GM19324 (cell line): ENCODE measurements around the gene PRDM15.

Experiments used
- ATAC-seq: cut with Tn5 transposase; IDR thresholded peaks from one replicate; pipeline ENCODE4 v1.9.1; 2021; ENCODE audit warnings: mild to moderate bottlenecking, moderate library complexity; ENCODE audit not compliant: unreplicated experiment, low FRiP score

The PRDM15 gene

DNA sequence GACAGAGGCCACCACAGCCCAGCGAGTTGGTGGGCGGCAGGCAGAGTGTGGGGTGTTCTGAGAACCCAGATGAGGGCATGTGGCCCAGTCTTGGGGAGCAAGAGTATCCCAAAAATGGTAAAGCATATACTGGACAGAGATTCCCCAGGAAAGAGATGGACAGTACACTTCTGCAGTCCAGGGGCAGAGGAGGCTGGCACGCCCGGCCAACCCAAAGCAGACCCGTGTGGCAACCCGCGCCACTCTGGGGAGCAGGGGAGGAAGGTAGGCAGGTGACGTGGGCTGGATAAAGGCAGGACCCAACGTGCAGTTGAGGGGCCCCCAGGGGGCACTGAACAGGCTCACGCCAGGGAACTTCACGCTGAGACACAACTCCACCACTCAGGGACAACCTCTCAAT is 65.9 kb downstream of the PRDM15 start:
- ATAC-seq: no peak

DNA sequence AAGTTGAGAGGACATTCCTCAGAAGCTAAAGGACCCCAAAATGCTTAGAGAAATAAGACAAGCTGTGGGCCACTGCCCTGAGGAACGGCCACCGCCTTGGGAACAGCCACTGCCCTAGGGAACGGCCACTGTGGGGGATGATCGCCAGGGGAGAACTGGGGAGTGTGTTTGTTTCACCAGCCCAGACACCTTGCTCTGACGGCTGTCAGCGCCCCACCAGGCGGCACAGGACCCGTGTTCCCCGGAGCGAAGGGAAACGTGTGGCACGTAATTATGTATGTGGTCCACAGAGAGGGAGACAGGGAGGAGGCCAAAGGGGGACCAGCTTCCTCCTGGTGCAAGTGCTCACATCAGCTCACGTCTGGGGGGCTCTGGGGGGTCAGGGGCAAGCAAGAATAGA is 66.5 kb downstream of the PRDM15 start:
- ATAC-seq: no peak

DNA sequence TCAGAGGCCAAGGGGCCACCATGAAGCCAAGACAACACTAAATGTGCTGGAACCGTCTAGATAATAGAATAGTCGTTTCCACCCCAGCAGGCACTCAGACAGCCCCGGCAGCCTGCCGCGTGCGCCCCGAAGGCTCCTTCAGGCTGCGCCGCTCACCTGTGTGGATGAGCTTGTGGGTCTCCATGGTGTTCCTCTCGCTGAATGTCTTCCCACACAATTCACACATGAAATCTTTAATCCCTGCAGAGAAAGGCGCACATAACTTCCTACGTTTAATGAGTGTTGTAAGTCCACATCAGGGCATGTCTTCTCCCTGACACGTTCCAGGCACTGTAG is 68.6 kb downstream of the PRDM15 start:
- ATAC-seq: no peak

- ATAC-seq: no peak
Measured at GRCh38 chr21:41809891-41810596, 69.1 kb downstream of the PRDM15 start.

DNA sequence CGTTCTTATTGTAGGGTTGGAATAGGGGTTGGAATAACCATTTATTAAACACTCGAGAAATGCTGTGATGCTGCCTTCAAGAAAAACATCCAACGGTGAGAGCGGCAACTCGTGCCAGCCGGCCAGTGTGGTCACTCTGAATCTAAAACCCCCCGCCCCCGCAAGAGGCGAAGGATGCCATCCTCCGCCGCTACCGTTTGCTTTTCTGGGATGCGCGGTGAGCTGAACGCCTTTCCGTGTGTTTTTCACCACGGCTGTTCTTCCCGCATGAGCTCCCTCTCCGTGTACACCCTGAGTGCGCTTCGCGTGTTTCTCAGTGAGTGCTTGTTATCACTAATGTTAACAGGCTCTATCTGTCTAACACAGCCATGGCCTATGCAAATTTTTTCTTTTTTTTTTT is 70.3 kb downstream of the PRDM15 start:
- ATAC-seq: no peak

- ATAC-seq: no peak
Measured at GRCh38 chr21:41808094-41808493, 71.0 kb downstream of the PRDM15 start.

- ATAC-seq: no peak
Measured at GRCh38 chr21:41806773-41807172, 72.4 kb downstream of the PRDM15 start.

DNA sequence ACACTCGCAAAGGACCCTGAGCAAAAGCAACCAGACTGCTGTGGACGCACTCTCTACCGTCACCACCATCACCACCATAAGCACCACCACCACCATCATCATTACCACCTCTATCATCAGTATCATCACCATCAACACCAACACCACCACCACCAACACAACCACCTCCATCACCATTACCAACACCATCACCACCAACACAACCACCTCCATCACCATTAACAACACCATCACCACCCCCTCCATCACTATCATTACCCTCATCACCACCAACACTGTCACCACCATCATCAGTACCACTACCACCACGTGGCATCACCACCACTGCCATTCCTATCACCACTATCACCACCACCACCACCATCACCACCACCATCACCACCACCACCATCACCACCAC is 73.5 kb downstream of the PRDM15 start:
- ATAC-seq: no peak

DNA sequence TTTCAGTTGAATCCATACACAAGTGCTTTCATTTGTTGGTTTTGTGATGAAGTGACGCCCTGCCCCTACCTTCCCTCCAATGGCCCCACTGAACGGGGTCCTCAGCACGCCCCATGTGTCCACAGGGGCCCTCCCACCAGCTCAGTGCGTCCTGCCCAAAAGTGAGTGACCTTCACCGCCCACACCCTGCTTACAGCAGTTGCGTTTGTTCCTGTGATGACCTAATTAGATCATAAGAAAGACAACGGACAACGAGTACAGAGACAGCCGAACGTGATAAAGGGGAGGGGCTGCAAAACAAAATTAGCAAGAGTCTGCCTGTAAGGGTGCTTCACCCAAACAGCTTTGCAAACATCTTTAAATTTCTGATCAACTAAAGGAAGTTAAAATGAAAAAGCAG is 74.1 kb downstream of the PRDM15 start:
- ATAC-seq: no peak

DNA sequence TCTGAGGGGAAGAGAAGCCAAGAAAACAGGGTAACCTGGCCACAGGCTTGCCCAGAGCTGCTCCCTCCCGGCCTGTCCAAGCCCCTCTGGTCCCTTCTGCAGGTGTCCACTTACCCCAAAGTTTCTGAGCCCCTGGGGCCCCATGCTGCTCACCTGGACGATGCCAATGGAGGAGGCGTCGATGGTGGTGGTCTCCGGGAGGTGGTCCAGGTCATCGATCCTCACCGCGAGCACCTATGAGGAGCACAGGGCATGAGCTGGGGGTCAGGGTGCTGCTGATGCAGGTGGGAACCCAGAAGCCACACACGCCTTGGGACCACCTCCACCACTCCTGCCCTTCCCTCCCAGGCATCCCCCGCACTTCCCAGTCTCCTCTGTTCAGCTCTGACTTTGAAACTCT is 74.8 kb downstream of the PRDM15 start:
- no peak for ATAC-seq

DNA sequence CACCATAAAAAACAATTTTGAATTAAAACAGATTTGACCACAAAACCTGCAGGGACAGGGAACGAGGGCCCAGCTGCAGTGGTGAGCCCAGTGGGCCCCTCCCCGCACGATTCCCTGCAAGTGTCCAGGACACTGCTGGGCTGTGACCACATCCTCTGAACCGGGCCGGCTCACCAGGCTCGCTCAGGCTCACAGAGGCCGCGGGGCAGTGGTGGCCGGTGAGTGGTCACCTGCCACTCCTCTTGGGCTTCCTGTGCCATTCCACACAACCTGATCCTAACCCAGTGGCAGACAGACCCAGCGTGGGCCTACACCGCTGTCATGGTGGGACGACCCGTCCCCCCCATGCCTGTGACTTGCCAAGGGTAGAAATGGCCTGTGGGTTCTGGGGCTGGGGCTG is 75.8 kb downstream of the PRDM15 start:
- ATAC-seq: no peak

DNA sequence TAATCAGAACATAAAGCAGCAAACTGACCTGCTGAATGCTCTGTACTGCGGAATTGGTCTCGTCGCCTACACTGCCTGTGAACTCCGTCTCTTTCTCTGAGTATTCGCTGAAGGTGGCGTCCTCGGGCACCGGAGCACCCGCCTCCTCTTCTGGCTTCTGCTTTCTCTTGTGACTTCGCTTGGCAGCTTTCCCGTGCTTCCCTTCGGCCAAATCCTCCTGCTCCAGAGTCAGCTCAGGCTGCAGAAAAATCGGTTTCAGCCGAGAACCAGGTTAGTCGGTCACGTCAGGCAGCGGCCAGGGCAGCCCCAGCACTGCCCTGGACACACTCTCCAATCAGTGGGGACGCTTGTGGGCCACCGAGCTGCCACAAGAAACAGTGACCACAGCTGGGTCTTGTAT is 76.5 kb downstream of the PRDM15 start:
- ATAC-seq: no peak

DNA sequence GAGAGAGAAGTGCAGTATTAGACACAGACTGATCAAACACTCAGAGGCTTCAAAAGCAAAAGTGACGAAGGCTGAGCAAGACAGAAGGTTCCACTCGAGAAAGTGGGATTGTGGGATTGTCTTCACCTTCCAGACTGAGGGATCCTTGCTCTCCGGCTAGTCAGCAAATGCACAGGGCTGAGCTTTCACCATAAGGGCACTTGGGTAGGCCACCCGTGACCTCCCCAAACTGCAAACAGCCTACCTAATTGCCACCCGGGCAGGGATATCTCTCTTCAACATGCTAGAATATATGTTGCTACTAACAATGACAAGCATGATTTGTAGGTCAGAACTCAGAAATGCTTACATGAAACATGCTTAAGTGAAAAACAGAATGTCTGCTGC is 77.0 kb downstream of the PRDM15 start:
- no peak for ATAC-seq

- ATAC-seq: no peak
Measured at GRCh38 chr21:41801321-41802197, 77.6 kb downstream of the PRDM15 start.

- no peak for ATAC-seq
Measured at GRCh38 chr21:41800425-41801320, 78.5 kb downstream of the PRDM15 start.

- ATAC-seq: no peak
Measured at GRCh38 chr21:41799763-41800162, 79.4 kb downstream of the PRDM15 start.

DNA sequence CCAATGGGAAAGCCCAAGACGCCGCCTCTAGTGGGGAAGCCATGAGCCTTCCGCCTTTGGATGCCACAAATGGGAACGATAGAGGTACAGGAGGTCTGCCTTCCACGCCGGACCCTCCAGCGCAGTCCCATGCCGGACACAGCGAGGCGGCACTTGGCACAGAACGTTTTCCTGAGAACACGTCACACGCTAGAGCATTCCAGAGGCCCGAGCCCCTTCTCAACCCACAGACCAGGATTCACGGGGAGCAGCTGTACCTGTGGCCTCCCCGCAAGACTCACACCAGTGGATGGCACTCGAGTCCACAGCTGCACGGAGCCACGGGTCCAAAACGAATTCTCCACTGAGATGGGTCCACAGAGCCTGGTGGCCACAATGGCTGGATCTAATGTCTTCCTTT is 80.8 kb downstream of the PRDM15 start:
- ATAC-seq: no peak

DNA sequence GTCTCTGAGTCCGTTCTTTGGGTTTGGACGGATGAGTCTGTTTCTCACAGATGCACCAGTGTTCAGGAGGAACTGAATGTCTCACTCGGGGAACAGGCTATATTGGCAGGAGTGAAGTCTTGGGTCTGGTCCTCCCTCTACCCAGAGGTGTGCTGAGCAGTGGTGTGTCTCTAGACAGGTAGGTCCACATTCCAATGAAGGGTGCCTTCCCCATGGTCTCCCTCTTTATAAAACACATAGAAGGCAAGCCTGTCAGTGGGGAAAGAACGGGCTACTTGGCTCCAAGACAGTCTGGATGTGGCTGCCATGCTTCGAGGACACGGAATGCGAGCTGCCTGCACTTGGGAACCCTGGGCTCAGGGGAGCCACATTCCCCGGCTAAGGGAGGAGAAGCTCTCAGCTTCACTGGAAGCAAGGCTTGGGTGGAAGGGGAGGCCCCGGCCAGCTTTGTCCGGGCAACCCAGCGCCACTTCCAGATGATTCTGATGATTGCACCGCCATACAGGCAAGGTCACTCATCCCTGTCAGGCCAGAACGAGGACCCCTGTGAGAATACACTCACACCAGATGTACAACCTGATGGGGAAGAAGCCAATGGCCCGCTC is 82.6 kb downstream of the PRDM15 start:
- ATAC-seq: no peak

DNA sequence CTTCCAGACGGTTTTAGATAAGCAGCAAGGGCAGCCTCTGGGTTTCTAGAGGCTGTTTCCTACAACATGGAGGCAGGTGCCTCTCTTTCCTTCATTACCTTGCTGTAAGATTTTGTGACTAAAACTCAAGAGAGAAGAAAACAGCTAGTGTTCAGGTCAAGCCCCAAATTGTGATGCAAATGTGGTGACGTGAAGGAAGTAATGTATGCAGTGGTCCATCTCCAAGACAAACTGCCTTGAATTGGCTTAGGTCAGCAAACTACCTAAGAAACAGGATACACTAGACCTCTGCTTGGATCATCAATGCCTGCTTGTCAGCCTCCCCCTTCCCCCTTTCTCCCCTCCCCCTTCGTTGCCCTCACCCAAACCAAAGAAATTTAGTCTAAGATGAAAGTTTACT is 83.4 kb downstream of the PRDM15 start:
- ATAC-seq: no peak

DNA sequence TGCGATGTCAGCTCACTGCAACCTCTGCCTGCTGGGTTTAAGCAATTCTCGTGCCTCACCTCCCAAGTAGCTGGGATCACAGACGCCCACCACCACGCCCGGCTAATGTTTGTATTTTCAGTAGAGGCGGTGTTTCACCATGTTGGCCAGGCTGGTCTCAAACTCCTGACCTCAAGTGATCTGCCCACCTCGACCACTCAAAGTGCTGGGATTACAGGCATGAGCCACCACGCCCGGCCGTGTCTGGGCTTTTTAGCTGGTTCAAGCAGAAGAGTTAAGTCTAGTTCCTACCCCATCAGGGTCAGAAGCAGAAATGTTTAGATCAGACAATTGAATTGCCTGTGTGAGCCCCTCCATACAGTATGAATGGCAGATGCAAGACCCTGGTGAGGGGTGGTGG is 84.5 kb downstream of the PRDM15 start:
- no peak for ATAC-seq

GRCh38 chr21:41792711-41793110 is 86.4 kb downstream of the PRDM15 start:
- no peak for ATAC-seq
